ENCODE results near the gene MAP4K2.
A peak's percentile ranks its signal among the peaks of the same experiment; 100 is the strongest.

The MAP4K2 gene

GRCh38 chr11:64810891-64811272 lies 7.9 kb upstream of the MAP4K2 start:
- DNase-seq (no peak), ATAC-seq (peak; percentile 7)

DNA sequence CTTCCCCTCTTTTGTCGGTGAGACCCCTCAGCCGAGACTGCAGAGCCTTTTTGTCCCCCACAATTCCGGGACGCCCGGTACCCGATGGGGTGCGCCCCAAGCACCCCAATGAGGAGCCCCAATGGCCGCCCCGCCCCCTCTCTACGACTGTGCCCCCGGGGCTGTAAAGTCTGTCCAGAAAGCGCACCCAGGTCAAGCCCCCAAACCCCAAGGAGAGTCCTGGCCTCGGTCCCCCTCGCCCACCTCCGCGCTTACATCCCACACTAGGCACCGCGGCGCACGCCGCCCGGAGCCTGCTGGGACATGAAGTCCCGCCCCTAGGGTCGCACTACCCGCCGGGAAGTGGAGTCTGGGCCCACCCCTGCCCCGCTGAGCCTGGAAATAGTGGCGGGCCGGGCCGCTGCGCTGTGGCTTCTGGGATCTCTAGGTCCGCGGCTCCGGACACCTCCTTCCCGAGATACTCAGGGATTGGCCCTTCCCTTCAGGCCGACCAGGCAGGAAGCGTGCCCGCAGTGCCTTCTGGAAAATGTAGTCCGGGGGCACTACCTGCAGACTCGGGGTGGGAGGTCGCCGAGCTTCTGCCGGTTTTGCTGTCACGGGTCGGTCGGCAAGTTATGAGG lies 7.4 kb upstream of the MAP4K2 start, which contains the start of gene MEN1:
Gene MEN1 (minus strand): TSS at position 281 of the 620 bp plus-strand sequence. CDS start 442 bp downstream, outside the sequence.
- ATAC-seq, result peak; percentile 96

DNA sequence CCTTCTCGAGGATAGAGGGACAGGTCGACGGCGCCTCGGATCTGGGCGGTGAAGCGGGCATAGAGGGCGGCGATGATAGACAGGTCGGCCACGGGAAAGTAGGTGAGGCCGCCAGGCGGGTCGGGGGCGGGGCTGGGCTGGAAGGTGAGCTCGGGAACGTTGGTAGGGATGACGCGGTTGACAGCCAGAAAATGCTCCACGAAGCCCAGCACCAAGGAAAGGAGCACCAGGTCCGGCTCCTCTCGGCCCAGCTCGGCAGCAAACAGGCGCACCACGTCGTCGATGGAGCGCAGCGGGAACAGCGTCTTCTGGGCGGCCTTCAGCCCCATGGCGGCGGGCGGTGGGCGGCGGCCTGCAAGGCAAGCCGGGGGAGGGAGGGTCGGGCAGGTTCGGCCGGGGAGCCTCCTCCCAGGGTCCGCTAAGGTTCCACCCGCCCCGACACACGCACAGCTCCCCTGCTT lies 6.8 kb upstream of the MAP4K2 start:
- ATAC-seq (no peak), DNase-seq (peak; percentile 37)

More for the DNA sequence above, 7.4 kb upstream of the MAP4K2 start, which contains the start of gene MEN1:
- peak; percentile 87 for DNase-seq

- ATAC-seq, result no peak
Observed at GRCh38 chr11:64805481-64805880, 2.5 kb upstream of the MAP4K2 start.

DNA sequence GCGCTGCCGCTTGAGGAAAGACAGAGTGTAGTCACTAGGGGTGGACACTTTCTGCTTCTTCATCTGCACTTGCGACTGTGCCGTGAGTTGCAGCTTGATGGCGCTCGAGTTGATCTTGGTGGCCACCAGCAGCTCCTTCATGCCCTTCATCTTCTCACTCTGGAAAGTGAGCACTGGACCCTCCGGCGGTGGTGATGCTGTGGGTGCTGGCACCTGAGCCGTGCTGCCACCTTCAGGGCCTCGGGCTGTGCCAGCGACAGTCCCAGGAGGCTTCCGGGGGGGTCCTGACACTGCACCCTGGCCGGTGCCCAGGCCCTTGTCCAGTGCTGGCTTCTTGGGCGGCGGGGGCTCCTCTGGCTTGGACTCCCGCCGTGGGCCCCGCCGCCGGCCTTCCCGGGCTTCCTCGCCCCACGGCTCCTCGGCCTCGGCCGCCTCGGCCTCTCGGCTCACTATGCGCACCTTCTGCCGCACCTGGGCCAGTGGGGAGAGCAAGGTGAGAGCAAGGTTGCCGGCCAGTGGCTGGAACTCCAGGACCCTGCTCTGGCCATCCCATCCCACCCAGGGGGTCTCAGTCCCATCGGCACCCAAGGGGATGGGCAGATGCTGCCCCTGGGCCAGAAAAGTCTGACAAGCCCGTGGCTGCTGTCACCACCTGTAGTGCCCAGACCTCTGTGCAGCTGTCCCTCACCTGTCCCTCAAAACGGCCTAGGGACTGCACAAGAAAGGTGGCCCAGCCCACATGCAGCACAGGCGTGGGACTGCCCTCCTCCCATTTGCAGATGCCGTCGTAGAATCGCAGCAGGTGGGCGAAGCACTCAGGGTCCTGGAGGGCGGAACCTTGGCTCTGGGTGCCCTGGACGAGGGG lies 1.6 kb upstream of the MAP4K2 start:
- DNase-seq (no peak), ATAC-seq (no peak)

More at GRCh38 chr11:64805481-64805880, 2.5 kb upstream of the MAP4K2 start:
- DNase-seq, result no peak

- ATAC-seq (no peak), DNase-seq (no peak)
Observed at GRCh38 chr11:64803846-64804345, 882 bp upstream of the MAP4K2 start.

GRCh38 chr11:64802370-64803157 lies 450 bp downstream of the MAP4K2 start:
- DNase-seq, result peak; percentile 60
- ATAC-seq, result peak; percentile 36

DNA sequence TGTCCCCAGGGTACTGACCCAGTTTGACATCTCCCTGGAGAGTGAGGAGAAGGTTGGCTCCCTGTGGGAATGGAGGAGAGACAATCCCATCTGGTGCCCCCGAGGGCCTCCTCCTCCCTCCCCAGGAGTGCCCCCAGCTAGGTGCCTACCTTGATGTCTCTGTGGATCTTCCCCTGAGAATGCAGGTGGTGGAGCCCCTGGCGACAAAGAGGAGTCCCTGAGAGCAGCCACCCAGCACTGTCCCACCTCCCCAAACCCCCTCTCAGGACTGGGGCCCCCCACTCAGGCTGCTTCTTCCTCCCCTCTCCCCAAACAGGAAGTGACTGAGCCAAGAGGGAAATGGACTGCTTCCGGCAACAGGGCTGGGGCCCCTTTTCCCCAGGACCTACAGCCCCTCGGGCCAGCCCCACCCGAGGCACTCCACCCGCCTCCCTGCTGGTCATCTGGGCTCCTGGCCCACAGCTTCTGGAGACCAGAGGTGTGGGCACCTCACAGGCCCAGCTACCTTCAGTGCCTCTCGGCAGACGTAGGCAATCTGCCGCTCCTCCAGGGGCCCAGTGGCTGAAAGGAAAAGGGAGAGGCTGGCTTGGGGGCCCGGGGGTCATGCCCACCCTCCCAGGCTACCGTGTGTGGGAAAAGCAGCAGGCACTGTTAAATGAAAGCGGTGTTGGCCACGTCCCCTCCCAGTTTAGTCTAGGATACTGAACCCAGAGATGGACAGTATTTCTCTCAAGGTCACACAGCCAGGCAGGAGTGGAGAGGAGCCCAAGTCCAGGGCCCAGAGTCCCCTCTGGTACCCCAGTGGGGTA lies 1.2 kb downstream of the MAP4K2 start:
- ATAC-seq (no peak), DNase-seq (no peak)

DNA sequence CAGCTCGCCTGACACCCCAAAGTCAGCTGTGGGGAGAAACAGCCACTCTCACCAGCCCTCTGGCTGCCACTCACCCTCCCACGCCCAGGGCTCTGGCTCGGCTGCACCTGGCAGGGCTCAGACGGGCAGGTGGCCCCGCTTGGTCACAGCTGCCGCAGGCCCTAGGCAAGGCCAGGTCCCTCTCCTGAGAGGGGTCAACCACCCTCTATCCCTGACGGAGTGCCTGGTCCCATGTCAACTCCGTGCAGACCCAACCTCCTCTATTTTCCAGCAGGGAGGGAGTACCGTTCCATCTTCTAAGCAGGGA lies 1.9 kb downstream of the MAP4K2 start:
- DNase-seq, result no peak
- ATAC-seq, result no peak

- ATAC-seq, result no peak
- DNase-seq, result no peak
Observed at GRCh38 chr11:64800303-64801157, 2.5 kb downstream of the MAP4K2 start.

DNA sequence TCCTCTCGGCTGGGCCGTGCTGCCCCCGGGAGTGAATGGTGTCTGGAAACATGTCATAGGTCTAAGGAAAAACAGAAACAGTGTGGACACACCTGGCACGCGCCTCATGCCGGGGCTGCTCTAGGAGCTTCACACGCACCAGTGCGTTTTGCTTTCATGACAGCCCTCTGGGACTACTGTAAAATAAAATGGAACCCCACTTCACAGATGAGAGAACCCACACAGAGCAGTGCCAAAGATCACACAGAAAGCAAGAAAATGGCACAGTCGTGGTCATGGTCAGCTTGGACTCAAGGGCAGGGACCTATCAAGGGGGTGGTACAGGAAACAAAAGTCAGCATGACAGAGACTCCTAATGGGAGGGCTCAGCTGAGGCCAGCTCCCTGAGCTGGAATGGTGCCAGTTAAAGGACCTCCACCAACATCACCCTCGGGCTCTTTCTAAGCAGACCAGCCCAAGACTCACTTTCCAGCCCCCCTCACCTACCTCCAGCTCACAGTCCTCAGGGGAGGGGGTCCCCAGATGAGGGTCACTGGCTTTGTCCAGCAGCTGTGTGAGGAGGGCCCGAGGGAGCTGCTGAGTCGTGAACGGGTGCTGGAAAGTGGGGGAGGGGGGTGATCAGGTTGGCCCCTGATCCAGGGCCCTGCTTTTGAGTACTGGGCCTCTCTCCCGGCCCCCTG lies 3.3 kb downstream of the MAP4K2 start:
- no peak for ATAC-seq

DNA sequence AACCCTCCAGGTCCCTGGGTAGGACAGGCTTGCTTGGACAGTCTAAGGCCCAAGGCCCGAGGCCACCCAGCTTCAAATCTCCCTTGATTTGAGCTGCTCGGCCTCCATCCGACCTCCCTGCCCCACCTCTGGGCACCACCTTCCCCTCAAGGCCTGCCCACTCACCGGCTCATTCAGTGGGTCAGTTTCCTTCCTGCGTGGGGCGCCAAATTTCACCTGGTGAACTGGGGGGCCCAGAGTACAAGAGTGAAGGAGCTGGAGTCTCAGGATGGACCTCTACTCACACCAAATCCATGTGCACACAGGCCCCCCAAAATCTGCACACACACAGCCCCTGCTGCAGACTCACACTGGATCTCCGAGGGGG lies 3.8 kb downstream of the MAP4K2 start:
- no peak for ATAC-seq

More for the DNA sequence above, 3.3 kb downstream of the MAP4K2 start:
- no peak for DNase-seq

DNA sequence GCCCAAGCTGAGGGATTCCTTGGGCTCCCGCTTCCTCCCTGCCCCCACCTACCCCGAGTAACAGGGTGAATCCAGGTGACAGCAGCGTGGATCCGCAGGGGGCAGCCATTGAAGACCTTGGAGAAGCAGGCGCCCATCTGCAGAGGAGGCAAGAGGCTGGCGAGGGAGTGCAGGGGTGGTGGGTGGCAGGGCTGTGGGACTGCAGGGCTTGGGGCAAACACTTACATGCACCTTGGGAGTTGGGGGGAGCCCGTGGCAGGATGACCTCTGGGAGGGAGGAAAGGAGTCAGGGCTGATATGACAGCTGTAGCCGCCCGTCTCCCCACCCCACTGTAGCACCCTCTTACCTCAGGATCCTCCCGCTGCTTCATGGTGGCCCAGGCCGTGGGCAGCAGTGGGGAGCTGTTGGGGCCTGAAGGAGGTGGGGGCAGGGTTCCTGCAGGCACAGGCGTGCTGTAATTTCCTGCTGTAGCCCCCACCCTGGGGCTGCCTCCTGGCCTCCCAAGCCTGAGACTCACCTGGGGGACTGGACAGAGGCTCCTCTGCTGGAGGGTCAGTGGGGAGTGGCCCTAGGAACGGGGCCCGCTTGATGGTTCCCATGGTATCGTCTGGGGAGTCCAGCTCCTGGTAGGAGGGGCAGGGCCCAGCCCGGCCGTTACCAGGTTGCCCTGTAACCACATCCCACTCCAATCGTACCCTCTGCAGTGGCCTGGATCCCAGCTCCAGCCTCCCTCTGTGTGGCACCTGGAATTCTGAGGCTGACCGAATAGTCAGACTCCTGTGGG lies 6.1 kb downstream of the MAP4K2 start:
- DNase-seq, result no peak
- ATAC-seq, result no peak

More for the DNA sequence above, 3.8 kb downstream of the MAP4K2 start:
- no peak for DNase-seq

GRCh38 chr11:64796047-64796756 lies 6.8 kb downstream of the MAP4K2 start:
- ATAC-seq, result no peak
- no peak for DNase-seq

- ATAC-seq (no peak), DNase-seq (no peak)
Observed at GRCh38 chr11:64794526-64794925, 8.5 kb downstream of the MAP4K2 start.

- no peak for DNase-seq
- ATAC-seq, result no peak
Observed at GRCh38 chr11:64793271-64794160, 9.5 kb downstream of the MAP4K2 start.

- no peak for DNase-seq
Observed at GRCh38 chr11:64792482-64792881, 10.5 kb downstream of the MAP4K2 start.

More at GRCh38 chr11:64792482-64792881, 10.5 kb downstream of the MAP4K2 start:
- no peak for ATAC-seq

All from stimulated activated naive CD8-positive, alpha-beta T cell treated with anti-CD3 and anti-CD28 coated beads, Interleukin-15, Interleukin-2, amounts not matched to agents 100 U/mL and 50 U/mL, for 24 hours (primary cell).